ENCODE data around the gene NAA10. TPM values are rescaled to one million over a fixed set of nuclear protein-coding genes. Genes with fewer than 3 reads are reported as not detected.

Gene NAA10
- total RNA-seq, 1 donor from 2014 or later, result 116 TPM

DNA sequence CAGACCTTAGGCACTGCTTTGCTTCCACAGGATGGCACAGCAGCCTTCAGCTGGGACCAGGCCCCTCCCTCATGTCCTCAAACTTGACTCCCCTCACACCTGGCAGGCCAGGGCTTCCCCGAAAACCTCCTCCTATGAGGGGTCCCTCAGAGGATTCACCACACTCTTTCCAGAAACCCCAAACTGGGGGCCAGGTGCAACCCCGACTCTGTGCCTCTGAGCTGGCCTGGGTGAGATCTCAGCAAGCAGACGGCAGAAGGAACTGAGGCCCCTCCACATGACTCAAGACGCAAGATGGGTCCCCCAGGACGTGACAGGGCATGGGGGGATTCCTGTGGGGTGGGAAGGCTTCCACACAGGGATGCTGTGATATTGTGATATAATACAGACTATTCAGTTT is 30.6 kb upstream of the NAA10 start:
- peaks cover 32% of the 10 kb centered on the region for H3K4me1 Mint-ChIP-seq
- peak overlapping the region; percentile 35 for H3K27ac Mint-ChIP-seq (ENCODE audit: unreplicated experiment)
- H3K27me3 Mint-ChIP-seq (ENCODE audit: low read depth), result peaks cover 7% of the 10 kb centered on the region
- H3K9me3 Mint-ChIP-seq, result no peaks in the 10 kb centered on the region
- TF ChIP-seq, protein P1, sequence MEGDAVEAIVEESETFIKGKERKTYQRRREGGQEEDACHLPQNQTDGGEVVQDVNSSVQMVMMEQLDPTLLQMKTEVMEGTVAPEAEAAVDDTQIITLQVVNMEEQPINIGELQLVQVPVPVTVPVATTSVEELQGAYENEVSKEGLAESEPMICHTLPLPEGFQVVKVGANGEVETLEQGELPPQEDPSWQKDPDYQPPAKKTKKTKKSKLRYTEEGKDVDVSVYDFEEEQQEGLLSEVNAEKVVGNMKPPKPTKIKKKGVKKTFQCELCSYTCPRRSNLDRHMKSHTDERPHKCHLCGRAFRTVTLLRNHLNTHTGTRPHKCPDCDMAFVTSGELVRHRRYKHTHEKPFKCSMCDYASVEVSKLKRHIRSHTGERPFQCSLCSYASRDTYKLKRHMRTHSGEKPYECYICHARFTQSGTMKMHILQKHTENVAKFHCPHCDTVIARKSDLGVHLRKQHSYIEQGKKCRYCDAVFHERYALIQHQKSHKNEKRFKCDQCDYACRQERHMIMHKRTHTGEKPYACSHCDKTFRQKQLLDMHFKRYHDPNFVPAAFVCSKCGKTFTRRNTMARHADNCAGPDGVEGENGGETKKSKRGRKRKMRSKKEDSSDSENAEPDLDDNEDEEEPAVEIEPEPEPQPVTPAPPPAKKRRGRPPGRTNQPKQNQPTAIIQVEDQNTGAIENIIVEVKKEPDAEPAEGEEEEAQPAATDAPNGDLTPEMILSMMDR (conservative IDR thresholded peaks at IDR 0.05), result no peak
- H3K36me3 Mint-ChIP-seq (ENCODE audit: low read depth), result peaks cover 9% of the 10 kb centered on the region
- H3K4me3 Mint-ChIP-seq, result peak overlapping the region; percentile 98
- DNase-seq (ENCODE audit: low read depth, low spot score), result no peak

DNA sequence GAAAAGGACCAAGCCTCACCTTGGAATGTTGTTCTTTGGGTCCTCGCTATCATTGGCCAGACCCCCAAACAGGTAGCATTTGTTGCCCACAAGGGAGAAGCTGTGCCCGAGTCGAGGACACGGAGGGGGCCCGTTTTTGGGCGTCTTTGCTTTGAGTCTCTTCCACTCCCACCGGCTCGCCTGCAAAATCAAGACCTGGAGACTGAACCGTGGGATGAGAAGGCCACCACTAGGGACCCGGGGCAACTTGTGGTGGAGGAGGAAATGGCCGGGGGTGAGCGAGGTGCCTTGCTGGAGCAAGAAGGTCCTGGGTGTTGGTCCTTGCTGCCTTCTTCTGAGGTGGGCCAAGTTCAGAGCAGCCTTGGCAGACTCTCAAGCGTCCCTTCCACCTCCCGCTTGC is 29.3 kb upstream of the NAA10 start:
- Mint-ChIP-seq H3K4me1 (peaks cover 27% of the 10 kb centered on the region), H3K4me3 (peak overlapping the region; percentile 98), H3K27ac (ENCODE audit: unreplicated experiment) (no peak overlapping the region), H3K9me3 (no peaks in the 10 kb centered on the region), H3K27me3 (ENCODE audit: low read depth) (peaks cover 7% of the 10 kb centered on the region), H3K36me3 (ENCODE audit: low read depth) (peaks cover 9% of the 10 kb centered on the region)
- TF ChIP-seq, protein P1 (conservative IDR thresholded peaks at IDR 0.05), result no peak
- DNase-seq (ENCODE audit: low read depth, low spot score), result no peak

DNA sequence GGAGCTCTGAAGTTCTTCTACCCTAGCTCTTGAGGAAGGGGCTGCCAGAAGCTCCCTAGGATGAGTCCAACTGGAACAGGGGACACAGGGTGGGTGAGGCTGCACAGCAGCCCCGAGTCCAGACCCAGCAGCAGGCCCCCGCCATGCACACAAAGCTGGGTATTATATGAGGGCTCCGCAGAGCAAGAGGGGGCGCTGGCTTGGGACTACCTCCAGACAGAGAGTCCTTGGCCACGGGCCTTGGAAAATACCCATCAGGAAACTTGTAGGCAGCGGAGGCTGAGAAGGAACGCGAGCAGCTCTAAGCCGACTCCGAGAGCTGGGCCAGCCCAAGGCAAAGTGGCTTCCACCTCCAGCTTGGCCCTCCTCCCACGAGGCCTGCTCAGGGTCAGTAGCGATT is 28.7 kb upstream of the NAA10 start:
- H3K4me1 Mint-ChIP-seq, result peaks cover 25% of the 10 kb centered on the region
- H3K27ac Mint-ChIP-seq (ENCODE audit: unreplicated experiment), result no peak overlapping the region
- peaks cover 9% of the 10 kb centered on the region for H3K36me3 Mint-ChIP-seq (ENCODE audit: low read depth)
- TF ChIP-seq, protein P1 (conservative IDR thresholded peaks at IDR 0.05), result no peak
- no peak overlapping the region for H3K4me3 Mint-ChIP-seq
- H3K27me3 Mint-ChIP-seq (ENCODE audit: low read depth), result peaks cover 7% of the 10 kb centered on the region
- no peaks in the 10 kb centered on the region for H3K9me3 Mint-ChIP-seq
- DNase-seq (ENCODE audit: low read depth, low spot score), result no peak

DNA sequence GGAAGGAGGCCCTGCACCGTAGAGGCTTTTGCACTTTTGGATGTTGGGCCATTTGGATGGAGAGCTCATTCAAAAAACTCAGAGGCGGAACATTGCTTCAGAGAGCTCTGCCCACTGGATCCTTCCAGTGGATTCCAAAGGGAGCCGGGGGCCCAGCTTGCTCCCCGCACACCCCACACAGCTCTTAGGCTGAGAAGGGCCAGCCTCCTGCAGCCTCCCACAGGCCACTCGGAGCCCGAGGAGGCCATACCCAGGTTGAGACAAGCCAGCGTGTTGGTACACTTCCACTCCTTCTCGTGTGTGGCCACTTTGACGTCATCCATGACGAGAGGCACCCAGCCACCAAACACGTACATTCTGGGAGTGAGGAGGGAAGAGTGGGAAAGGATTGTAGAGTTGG is 26.5 kb upstream of the NAA10 start:
- H3K4me3 Mint-ChIP-seq, result peak overlapping the region; percentile 40
- peaks cover 5% of the 10 kb centered on the region for H3K4me1 Mint-ChIP-seq
- H3K9me3 Mint-ChIP-seq, result no peaks in the 10 kb centered on the region
- no peak overlapping the region for H3K27ac Mint-ChIP-seq (ENCODE audit: unreplicated experiment)
- TF ChIP-seq, protein P1 (conservative IDR thresholded peaks at IDR 0.05), result no peak
- DNase-seq (ENCODE audit: low read depth, low spot score), result no peak
- peaks cover 4% of the 10 kb centered on the region for H3K27me3 Mint-ChIP-seq (ENCODE audit: low read depth)
- H3K36me3 Mint-ChIP-seq (ENCODE audit: low read depth), result peaks cover 6% of the 10 kb centered on the region

DNA sequence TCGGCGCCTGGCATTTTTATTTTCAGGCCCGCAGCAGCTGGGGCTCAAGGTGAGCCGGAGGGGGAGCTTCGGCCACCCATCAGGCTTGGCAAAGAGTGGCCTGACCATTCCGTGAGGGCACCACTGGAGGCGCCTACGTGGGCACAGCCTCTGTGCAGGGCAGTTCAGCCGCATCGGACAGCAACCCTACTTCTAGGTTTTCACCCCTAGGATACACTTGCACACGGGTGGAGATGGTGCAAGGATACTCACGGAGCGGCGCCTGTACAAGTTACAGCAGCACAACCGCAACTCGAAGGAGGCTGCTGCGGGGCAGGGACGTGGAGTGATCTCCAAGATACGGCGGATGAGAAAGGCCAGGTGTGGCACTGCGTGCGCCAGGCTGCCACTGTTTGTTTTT is 25.9 kb upstream of the NAA10 start:
- H3K4me3 Mint-ChIP-seq, result peak overlapping the region; percentile 40
- H3K27ac Mint-ChIP-seq (ENCODE audit: unreplicated experiment), result no peak overlapping the region
- TF ChIP-seq, protein P1 (conservative IDR thresholded peaks at IDR 0.05), result no peak
- H3K9me3 Mint-ChIP-seq, result no peaks in the 10 kb centered on the region
- no peaks in the 10 kb centered on the region for H3K4me1 Mint-ChIP-seq
- no peak for DNase-seq (ENCODE audit: low read depth, low spot score)
- H3K36me3 Mint-ChIP-seq (ENCODE audit: low read depth), result peaks cover 6% of the 10 kb centered on the region
- no peaks in the 10 kb centered on the region for H3K27me3 Mint-ChIP-seq (ENCODE audit: low read depth)

DNA sequence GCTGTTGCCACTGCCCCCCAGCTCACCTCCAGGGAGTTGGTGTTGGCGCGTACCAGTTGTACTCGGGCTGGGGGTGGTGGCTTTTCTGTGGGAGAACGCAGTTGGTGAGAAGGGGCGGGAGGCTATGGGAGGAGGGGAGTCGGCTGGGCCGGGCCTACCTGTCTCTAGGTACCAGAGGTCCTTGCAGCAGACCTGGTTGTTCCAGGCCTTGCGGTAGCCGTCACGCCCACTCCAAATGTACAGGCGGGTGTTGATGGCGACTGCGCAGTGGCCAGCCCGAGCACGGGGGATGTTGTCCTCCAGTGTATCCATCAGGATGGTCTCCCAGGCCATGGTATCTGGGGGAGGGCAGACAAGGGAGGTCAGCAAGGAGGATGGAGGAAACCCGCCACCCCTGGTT is 25.2 kb upstream of the NAA10 start:
- TF ChIP-seq, protein P1 (conservative IDR thresholded peaks at IDR 0.05), result no peak
- Mint-ChIP-seq H3K27ac (ENCODE audit: unreplicated experiment) (no peak overlapping the region), H3K27me3 (ENCODE audit: low read depth) (no peaks in the 10 kb centered on the region), H3K4me1 (no peaks in the 10 kb centered on the region), H3K4me3 (no peak overlapping the region), H3K36me3 (ENCODE audit: low read depth) (peaks cover 8% of the 10 kb centered on the region), H3K9me3 (no peaks in the 10 kb centered on the region)
- DNase-seq (ENCODE audit: low read depth, low spot score), result no peak

Measured in neural crest cell (in vitro differentiated cells).